ENCODE data around the gene AACS. TPM values are rescaled to one million over a fixed set of nuclear protein-coding genes. Genes with fewer than 3 reads are reported as not detected.

Gene AACS
- total RNA-seq, 1 donor from 2014 or later: 34.6 TPM

- Mint-ChIP-seq H3K27me3 (ENCODE audit: low read depth) (no peaks in the 10 kb centered on the region), H3K27ac (no peak overlapping the region), H3K9me3 (peaks cover 3% of the 10 kb centered on the region), H3K36me3 (no peaks in the 10 kb centered on the region), H3K4me1 (no peaks in the 10 kb centered on the region), H3K4me3 (no peak overlapping the region)
- TF ChIP-seq, protein P1, sequence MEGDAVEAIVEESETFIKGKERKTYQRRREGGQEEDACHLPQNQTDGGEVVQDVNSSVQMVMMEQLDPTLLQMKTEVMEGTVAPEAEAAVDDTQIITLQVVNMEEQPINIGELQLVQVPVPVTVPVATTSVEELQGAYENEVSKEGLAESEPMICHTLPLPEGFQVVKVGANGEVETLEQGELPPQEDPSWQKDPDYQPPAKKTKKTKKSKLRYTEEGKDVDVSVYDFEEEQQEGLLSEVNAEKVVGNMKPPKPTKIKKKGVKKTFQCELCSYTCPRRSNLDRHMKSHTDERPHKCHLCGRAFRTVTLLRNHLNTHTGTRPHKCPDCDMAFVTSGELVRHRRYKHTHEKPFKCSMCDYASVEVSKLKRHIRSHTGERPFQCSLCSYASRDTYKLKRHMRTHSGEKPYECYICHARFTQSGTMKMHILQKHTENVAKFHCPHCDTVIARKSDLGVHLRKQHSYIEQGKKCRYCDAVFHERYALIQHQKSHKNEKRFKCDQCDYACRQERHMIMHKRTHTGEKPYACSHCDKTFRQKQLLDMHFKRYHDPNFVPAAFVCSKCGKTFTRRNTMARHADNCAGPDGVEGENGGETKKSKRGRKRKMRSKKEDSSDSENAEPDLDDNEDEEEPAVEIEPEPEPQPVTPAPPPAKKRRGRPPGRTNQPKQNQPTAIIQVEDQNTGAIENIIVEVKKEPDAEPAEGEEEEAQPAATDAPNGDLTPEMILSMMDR (IDR thresholded peaks at IDR 0.05; ENCODE audit: unreplicated experiment): no peak
- DNase-seq (ENCODE audit: low spot score in 2 of 2, unreplicated experiment in 2 of 2): no peak
Measured at GRCh38 chr12:125050446-125050845, 14.8 kb upstream of the AACS start.

GRCh38 chr12:125050868-125051267, 14.4 kb upstream of the AACS start:
- Mint-ChIP-seq H3K27ac (no peak overlapping the region), H3K4me3 (no peak overlapping the region), H3K9me3 (peaks cover 3% of the 10 kb centered on the region), H3K27me3 (ENCODE audit: low read depth) (no peaks in the 10 kb centered on the region), H3K4me1 (no peaks in the 10 kb centered on the region), H3K36me3 (no peaks in the 10 kb centered on the region)
- TF ChIP-seq, protein P1 (IDR thresholded peaks at IDR 0.05; ENCODE audit: unreplicated experiment): no peak
- DNase-seq (ENCODE audit: low spot score in 2 of 2, unreplicated experiment in 2 of 2): no peak

DNA sequence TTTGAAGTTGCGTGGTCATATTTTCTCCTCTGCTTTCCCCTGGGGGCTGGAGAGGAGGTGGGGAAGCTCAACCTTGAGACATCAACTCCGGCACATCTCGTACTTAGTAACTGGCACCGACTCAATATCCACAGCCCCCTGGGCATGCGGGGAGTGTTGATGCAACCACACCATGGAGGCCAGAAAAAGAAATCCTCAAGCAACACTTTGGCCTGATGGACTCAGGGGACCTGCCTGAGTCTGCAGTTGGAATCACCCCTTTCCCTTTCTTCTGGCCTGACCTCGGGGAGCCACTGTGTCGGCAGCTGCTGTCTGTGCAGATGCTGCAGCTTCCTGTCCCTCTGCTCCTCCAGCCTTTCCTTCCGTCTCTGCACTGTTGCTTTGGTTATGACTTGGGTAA, 11.4 kb upstream of the AACS start:
- DNase-seq (ENCODE audit: low spot score in 2 of 2, unreplicated experiment in 2 of 2): no peak
- Mint-ChIP-seq H3K4me1 (no peaks in the 10 kb centered on the region), H3K36me3 (no peaks in the 10 kb centered on the region), H3K4me3 (no peak overlapping the region), H3K27me3 (ENCODE audit: low read depth) (no peaks in the 10 kb centered on the region), H3K27ac (no peak overlapping the region), H3K9me3 (peaks cover 3% of the 10 kb centered on the region)
- TF ChIP-seq, protein P1 (IDR thresholded peaks at IDR 0.05; ENCODE audit: unreplicated experiment): no peak

- H3K27ac Mint-ChIP-seq: no peak overlapping the region
Measured at GRCh38 chr12:125055591-125055990, 9.6 kb upstream of the AACS start.

DNA sequence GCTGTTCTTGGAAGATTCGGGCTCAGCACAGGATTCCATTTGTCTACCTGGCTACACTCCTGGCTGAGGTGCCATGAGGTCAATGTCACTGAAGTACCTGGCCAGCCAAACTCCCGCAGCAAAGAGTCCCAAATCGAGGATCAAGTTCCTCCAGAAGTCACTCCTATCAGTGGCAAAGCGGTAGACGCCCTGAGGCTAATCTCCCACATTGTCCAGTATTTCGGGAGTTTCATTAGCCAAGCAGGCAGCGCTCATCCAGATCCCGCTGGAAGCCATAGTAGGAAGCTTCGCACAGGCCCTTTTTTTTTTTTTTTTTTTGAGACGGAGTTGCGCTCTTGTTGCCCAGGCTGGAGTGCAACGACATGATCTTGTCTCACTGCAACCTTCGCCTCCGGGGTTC, 8.9 kb upstream of the AACS start:
- Mint-ChIP-seq H3K9me3 (peaks cover 7% of the 10 kb centered on the region), H3K4me3 (no peak overlapping the region), H3K36me3 (no peaks in the 10 kb centered on the region), H3K4me1 (no peaks in the 10 kb centered on the region), H3K27me3 (ENCODE audit: low read depth) (no peaks in the 10 kb centered on the region), H3K27ac (no peak overlapping the region)
- TF ChIP-seq, protein P1 (IDR thresholded peaks at IDR 0.05; ENCODE audit: unreplicated experiment): no peak
- no peak for DNase-seq (ENCODE audit: low spot score in 2 of 2, unreplicated experiment in 2 of 2)

More at GRCh38 chr12:125055591-125055990, 9.6 kb upstream of the AACS start:
- H3K4me1 Mint-ChIP-seq: no peaks in the 10 kb centered on the region
- TF ChIP-seq, protein P1 (IDR thresholded peaks at IDR 0.05; ENCODE audit: unreplicated experiment): no peak
- H3K4me3 Mint-ChIP-seq: no peak overlapping the region
- DNase-seq (ENCODE audit: low spot score in 2 of 2, unreplicated experiment in 2 of 2): no peak
- peaks cover 7% of the 10 kb centered on the region for H3K9me3 Mint-ChIP-seq
- H3K36me3 Mint-ChIP-seq: no peaks in the 10 kb centered on the region
- H3K27me3 Mint-ChIP-seq (ENCODE audit: low read depth): no peaks in the 10 kb centered on the region

GRCh38 chr12:125057708-125058107, 7.5 kb upstream of the AACS start:
- Mint-ChIP-seq H3K9me3 (peaks cover 11% of the 10 kb centered on the region), H3K4me3 (no peak overlapping the region), H3K27ac (no peak overlapping the region), H3K36me3 (no peaks in the 10 kb centered on the region), H3K27me3 (ENCODE audit: low read depth) (no peaks in the 10 kb centered on the region), H3K4me1 (no peaks in the 10 kb centered on the region)
- TF ChIP-seq, protein P1 (IDR thresholded peaks at IDR 0.05; ENCODE audit: unreplicated experiment): no peak
- no peak for DNase-seq (ENCODE audit: low spot score in 2 of 2, unreplicated experiment in 2 of 2)

Measured in mesothelial cell of epicardium (in vitro differentiated cells).